ENCODE measurements around the gene RASGEF1C. TPM values are rescaled to one million over a fixed set of nuclear protein-coding genes. Genes with fewer than 3 reads are reported as not detected.

The RASGEF1C gene
- total RNA-seq, 2 experiments from 2014 or later, result not detected

DNA sequence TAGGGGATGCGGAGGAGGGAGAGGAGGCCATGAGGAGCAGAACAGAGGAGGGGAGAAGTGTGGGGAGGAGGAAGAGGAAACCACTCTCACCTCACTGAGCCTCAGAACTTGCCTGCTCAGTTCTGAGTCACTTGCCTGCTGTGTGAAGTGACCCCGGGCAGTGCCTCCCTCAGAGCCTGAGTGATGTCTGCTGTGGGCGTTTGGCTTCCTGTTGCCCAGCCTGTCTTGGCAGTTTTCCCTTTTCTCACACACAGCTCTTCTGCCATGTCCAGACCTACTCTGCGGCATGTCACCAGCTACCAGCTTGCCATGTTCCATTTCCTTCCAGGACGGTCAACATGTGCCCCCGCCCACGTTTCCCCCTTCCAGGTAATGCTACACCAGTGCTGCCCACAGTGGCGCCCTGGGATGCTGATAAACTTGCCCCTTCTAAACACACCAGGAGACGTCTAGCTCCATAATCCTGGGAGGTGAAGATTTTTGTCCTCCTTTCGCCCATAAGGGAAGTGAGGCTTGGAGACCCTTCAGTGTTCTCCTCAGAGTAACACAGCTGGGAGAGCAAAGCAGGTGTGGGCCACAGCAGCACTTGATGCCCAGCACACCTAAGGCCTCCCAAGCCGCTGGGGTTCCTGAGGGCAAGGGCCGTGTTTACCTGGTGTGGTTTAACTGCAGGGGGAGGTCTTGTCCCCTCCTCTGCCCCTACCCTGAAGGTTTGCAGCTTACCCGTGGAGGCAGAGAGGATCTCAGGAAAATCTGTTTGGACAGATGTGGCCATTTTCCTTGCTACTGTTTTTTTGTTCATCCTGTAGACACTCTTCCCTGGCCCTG lies 73.7 kb downstream of the RASGEF1C start:
- intact Hi-C loops (cut with DNase I, micrococcal nuclease), result no loop called here
- no peaks in the 10 kb centered on the region for H3K9me3 Mint-ChIP-seq
- no peak for ATAC-seq (ENCODE audit: poor library complexity)
- DNase-seq, result peak in 2 of 14 experiments; percentile 24 to 27
- Histone ChIP-seq H3K4me1 (ENCODE audit: insufficient read depth, low read length) (peaks cover 4% of the 10 kb centered on the region), H3K36me3 (ENCODE audit: insufficient read depth, low read length) (no peaks in the 10 kb centered on the region), H3K27me3 (ENCODE audit: control insufficient read depth in 1 of 2, insufficient read depth in 2 of 2, low read length in 2 of 2) (no peaks in the 10 kb centered on the region), H3K9me3 (ENCODE audit: control insufficient read depth in 1 of 2, insufficient read depth in 1 of 2, low read length in 2 of 2) (peaks cover 0 to 12% of the 10 kb centered on the region in 2 experiments), H3K27ac (ENCODE audit: low read depth in 1 of 2, low read length in 2 of 2) (no peak overlapping the region), H3K4me3 (ENCODE audit: low read length) (no peak overlapping the region)
- POLR2A ChIA-PET, result no interaction called here
- CTCF ChIA-PET, result no interaction called here
- TF ChIP-seq, protein P1, sequence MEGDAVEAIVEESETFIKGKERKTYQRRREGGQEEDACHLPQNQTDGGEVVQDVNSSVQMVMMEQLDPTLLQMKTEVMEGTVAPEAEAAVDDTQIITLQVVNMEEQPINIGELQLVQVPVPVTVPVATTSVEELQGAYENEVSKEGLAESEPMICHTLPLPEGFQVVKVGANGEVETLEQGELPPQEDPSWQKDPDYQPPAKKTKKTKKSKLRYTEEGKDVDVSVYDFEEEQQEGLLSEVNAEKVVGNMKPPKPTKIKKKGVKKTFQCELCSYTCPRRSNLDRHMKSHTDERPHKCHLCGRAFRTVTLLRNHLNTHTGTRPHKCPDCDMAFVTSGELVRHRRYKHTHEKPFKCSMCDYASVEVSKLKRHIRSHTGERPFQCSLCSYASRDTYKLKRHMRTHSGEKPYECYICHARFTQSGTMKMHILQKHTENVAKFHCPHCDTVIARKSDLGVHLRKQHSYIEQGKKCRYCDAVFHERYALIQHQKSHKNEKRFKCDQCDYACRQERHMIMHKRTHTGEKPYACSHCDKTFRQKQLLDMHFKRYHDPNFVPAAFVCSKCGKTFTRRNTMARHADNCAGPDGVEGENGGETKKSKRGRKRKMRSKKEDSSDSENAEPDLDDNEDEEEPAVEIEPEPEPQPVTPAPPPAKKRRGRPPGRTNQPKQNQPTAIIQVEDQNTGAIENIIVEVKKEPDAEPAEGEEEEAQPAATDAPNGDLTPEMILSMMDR (IDR thresholded peaks at IDR 0.05), result no peak
- no peaks in the 10 kb centered on the region for H3K4me1 Mint-ChIP-seq (ENCODE audit: low read depth)
- no peaks in the 10 kb centered on the region for H3K36me3 Mint-ChIP-seq (ENCODE audit: low read depth)
- peaks cover 7% of the 10 kb centered on the region for H3K27me3 Mint-ChIP-seq
- H3K4me3 Mint-ChIP-seq, result no peak overlapping the region
- H3K27ac Mint-ChIP-seq, result no peak overlapping the region

DNA sequence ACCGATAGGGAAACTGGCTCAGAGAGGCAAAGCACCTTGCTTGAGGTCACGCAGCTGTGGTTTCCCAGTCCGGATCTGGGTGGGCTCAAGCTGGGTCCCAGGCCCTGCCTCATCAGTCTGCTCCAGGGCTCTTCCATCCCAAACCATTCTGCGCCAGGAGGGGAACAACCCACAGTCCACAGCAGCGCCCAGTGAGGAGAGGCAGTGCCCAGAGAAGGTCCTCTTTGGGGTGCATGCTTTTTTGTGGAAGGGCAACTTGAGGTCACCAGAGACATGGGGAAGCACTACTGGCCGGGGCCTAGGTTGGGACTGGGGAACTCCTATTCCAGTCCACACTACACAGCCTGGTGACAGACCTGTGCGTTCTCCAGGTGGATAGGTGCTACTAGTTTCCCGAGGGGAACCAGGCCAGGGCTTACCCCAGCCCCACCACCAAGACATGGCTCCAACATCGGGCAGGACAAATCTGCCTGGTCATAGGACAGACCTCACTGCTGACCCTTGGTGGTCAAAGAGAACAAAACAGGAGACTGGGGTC lies 75.0 kb downstream of the RASGEF1C start:
- H3K4me1 ChIP-seq (ENCODE audit: insufficient read depth, low read length), result peaks cover 4% of the 10 kb centered on the region
- ChIA-PET CTCF (interaction anchor here (1.6 kb wide), 1 partner anchor 195 kb away, joined by 5 read pairs; no protein-coding TSS in a partner anchor), POLR2A (no interaction called here)
- Mint-ChIP-seq H3K4me1 (ENCODE audit: low read depth) (no peaks in the 10 kb centered on the region), H3K9me3 (no peaks in the 10 kb centered on the region), H3K27me3 (peaks cover 5% of the 10 kb centered on the region), H3K27ac (no peak overlapping the region), H3K36me3 (ENCODE audit: low read depth) (no peaks in the 10 kb centered on the region), H3K4me3 (no peak overlapping the region)
- no peak for DNase-seq
- peaks cover 0 to 10% of the 10 kb centered on the region in 2 experiments for H3K9me3 ChIP-seq (ENCODE audit: control insufficient read depth in 1 of 2, insufficient read depth in 1 of 2, low read length in 2 of 2)
- no peak overlapping the region for H3K4me3 ChIP-seq (ENCODE audit: low read length)
- TF ChIP-seq, protein P1 (IDR thresholded peaks at IDR 0.05), result no peak
- no peak for ATAC-seq (ENCODE audit: poor library complexity)
- H3K27me3 ChIP-seq (ENCODE audit: control insufficient read depth in 1 of 2, insufficient read depth in 2 of 2, low read length in 2 of 2), result no peaks in the 10 kb centered on the region
- H3K36me3 ChIP-seq (ENCODE audit: insufficient read depth, low read length), result no peaks in the 10 kb centered on the region
- H3K27ac ChIP-seq (ENCODE audit: low read depth in 1 of 2, low read length in 2 of 2), result no peak overlapping the region
- intact Hi-C loops (cut with DNase I, micrococcal nuclease), result no loop called here

DNA sequence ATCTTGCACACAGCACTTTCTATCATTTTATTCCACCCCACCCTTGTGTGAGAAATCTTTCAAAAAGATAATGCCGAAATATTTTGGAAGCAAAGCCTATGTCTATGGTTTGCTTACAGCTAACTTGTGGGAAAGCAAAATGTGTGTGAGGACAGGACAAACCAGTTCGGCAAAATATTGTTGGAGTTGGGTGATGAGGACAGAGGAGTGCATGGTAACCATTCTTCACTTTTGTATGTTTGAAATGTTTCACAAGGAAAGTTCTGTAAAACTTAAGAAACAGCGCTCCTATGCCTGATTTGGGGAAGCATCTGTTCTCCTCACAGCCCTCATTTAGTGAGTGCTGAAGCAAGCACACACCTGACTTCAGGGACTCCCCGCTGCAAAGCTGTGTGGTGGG lies 75.5 kb downstream of the RASGEF1C start:
- H3K27me3 Mint-ChIP-seq, result no peaks in the 10 kb centered on the region
- Histone ChIP-seq H3K36me3 (ENCODE audit: insufficient read depth, low read length) (no peaks in the 10 kb centered on the region), H3K27ac (ENCODE audit: low read depth in 1 of 2, low read length in 2 of 2) (no peak overlapping the region), H3K4me1 (ENCODE audit: insufficient read depth, low read length) (peaks cover 4% of the 10 kb centered on the region), H3K9me3 (ENCODE audit: control insufficient read depth in 1 of 2, insufficient read depth in 1 of 2, low read length in 2 of 2) (peaks cover 0 to 10% of the 10 kb centered on the region in 2 experiments), H3K27me3 (ENCODE audit: control insufficient read depth in 1 of 2, insufficient read depth in 2 of 2, low read length in 2 of 2) (no peaks in the 10 kb centered on the region), H3K4me3 (ENCODE audit: low read length) (no peak overlapping the region)
- ATAC-seq (ENCODE audit: poor library complexity), result no peak
- CTCF ChIA-PET, result interaction anchor here (1.6 kb wide), 1 partner anchor 195 kb away, joined by 5 read pairs; no protein-coding TSS in a partner anchor
- POLR2A ChIA-PET, result no interaction called here
- H3K9me3 Mint-ChIP-seq, result no peaks in the 10 kb centered on the region
- no peak overlapping the region for H3K27ac Mint-ChIP-seq
- H3K4me3 Mint-ChIP-seq, result no peak overlapping the region
- DNase-seq, result no peak
- TF ChIP-seq, protein P1 (IDR thresholded peaks at IDR 0.05), result no peak
- H3K4me1 Mint-ChIP-seq (ENCODE audit: low read depth), result no peaks in the 10 kb centered on the region
- intact Hi-C loops (cut with DNase I, micrococcal nuclease), result no loop called here
- no peaks in the 10 kb centered on the region for H3K36me3 Mint-ChIP-seq (ENCODE audit: low read depth)
